HuH-7 (cell line): ENCODE results near the gene CFAP46.
"Not testable (repeated sequence)": the region's sequence is repeated elsewhere in the genome, so short reads cannot be mapped to it uniquely, and the experiment has no call there.

Experiments used
- DNase-seq: peaks from one replicate; pipeline ENCODE4 v3.0.0; 2011; ENCODE audit warnings: low spot score

The CFAP46 gene

GRCh38 chr10:132979491-132980425 lies 37.4 kb upstream of the CFAP46 start:
- DNase-seq = no peak

- no peak for DNase-seq
Measured at GRCh38 chr10:132978542-132978941, 36.2 kb upstream of the CFAP46 start.

- DNase-seq = no peak
Measured at GRCh38 chr10:132977807-132978206, 35.4 kb upstream of the CFAP46 start.

GRCh38 chr10:132977076-132977475 lies 34.7 kb upstream of the CFAP46 start:
- no peak for DNase-seq

GRCh38 chr10:132975831-132976682 lies 33.7 kb upstream of the CFAP46 start:
- no peak for DNase-seq

GRCh38 chr10:132974886-132975830 lies 32.8 kb upstream of the CFAP46 start:
- DNase-seq = no peak

GRCh38 chr10:132974249-132974796 lies 32.0 kb upstream of the CFAP46 start:
- no peak for DNase-seq

- no peak for DNase-seq
Measured at GRCh38 chr10:132973903-132974241, 31.5 kb upstream of the CFAP46 start.

- no peak for DNase-seq
Measured at GRCh38 chr10:132972986-132973902, 30.9 kb upstream of the CFAP46 start.

- no peak for DNase-seq
Measured at GRCh38 chr10:132972149-132972985, 30.0 kb upstream of the CFAP46 start.

GRCh38 chr10:132971448-132972148 lies 29.2 kb upstream of the CFAP46 start:
- no peak for DNase-seq

GRCh38 chr10:132970641-132971438 lies 28.5 kb upstream of the CFAP46 start:
- DNase-seq = no peak

GRCh38 chr10:132967540-132967939 lies 25.2 kb upstream of the CFAP46 start:
- DNase-seq = no peak

- DNase-seq = no peak
Measured at GRCh38 chr10:132965411-132966057, 23.2 kb upstream of the CFAP46 start.

GRCh38 chr10:132964707-132965410 lies 22.5 kb upstream of the CFAP46 start:
- DNase-seq = not testable (repeated sequence)

- DNase-seq = no peak
Measured at GRCh38 chr10:132964231-132964630, 21.9 kb upstream of the CFAP46 start.

GRCh38 chr10:132963430-132963960 lies 21.1 kb upstream of the CFAP46 start:
- no peak for DNase-seq
